ENCODE measurements around the gene APBB1IP.

DNA sequence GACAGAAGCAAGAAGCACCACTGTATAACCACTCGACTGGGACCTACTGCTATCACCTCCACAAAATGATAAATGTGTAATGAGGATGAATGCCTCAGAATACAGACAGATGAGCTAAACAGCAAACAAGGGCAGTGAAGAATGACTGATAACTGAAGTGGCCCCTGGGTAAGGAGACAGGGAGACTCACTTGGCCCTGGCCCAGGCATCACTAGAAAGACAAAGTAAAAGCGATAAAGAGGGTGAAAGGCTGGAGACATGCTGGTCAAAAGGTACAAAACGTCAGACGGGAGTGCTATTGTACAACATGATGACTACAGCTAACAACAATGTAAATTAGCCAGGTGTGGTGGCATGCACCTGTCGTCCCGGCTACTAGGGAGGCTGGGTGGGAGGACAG, 27.8 kb upstream of the APBB1IP start:
- TF ChIP-seq, protein P1, sequence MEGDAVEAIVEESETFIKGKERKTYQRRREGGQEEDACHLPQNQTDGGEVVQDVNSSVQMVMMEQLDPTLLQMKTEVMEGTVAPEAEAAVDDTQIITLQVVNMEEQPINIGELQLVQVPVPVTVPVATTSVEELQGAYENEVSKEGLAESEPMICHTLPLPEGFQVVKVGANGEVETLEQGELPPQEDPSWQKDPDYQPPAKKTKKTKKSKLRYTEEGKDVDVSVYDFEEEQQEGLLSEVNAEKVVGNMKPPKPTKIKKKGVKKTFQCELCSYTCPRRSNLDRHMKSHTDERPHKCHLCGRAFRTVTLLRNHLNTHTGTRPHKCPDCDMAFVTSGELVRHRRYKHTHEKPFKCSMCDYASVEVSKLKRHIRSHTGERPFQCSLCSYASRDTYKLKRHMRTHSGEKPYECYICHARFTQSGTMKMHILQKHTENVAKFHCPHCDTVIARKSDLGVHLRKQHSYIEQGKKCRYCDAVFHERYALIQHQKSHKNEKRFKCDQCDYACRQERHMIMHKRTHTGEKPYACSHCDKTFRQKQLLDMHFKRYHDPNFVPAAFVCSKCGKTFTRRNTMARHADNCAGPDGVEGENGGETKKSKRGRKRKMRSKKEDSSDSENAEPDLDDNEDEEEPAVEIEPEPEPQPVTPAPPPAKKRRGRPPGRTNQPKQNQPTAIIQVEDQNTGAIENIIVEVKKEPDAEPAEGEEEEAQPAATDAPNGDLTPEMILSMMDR (IDR thresholded peaks at IDR 0.05), result no peak
- TF ChIP-seq POLR2AphosphoS5 (IDR thresholded peaks at IDR 0.05) (no peak), POLR2A (IDR thresholded peaks at IDR 0.05) (no peak)
